B cell (primary cell): ENCODE results near the gene POLD2. TPM values are rescaled to one million over a fixed set of nuclear protein-coding genes. Genes with fewer than 3 reads are reported as not detected.

ENCODE experiments used
- ATAC-seq: fragments of 200-7000 bp; cut with Tn5 transposase; one replicate; pipeline ENCODE4 v1.10.0; 2021; ENCODE audit warnings: low read depth, mild to moderate bottlenecking, moderate number of reproducible peaks, moderate library complexity
- CTCF ChIA-PET: fragments of 350-600 bp; sonication (Branson Sonifier 250); formaldehyde crosslinking; loops from one replicate; lab custom pipeline; 2021; ENCODE audit warnings: antibody characterized with exemption, inconsistent platforms; lab: Charles Lee
- POLR2A ChIA-PET: fragments of 350-600 bp; sonication (Branson Sonifier 250); formaldehyde crosslinking; loops from one replicate; lab custom pipeline; 2021; ENCODE audit warnings: antibody characterized with exemption; lab: Charles Lee
- DNase-seq: peaks from one replicate; pipeline ENCODE4 v3.0.0; 2013
- H2AFZ ChIP-seq: 2 replicates; pipeline ENCODE4 v1.6.1; 2012; ENCODE audit warnings: mild to moderate bottlenecking, low read depth, low read length; ENCODE audit not compliant: insufficient read depth, poor library complexity, severe bottlenecking
- H3K27ac ChIP-seq, 2 donors: 1 replicate in 1 of 2; 2 replicates in 1 of 2; pipeline ENCODE4 v1.5.1; 2012 to 2013; ENCODE audit warnings: low read length in 2 of 2, mild to moderate bottlenecking in 2 of 2, moderate library complexity in 1 of 2
- H3K27me3 ChIP-seq, 4 experiments: fragments of 200-600 bp in 1 of 4; sonication (generic) in 1 of 4; replicated peaks in 1 of 4; 1 replicate in 2 of 4; 2 replicates in 2 of 4; pipeline versions ENCODE4 v1.6.1 to v1.7.0; 2013 to 2016; ENCODE audit warnings: low read length in 3 of 4, mild to moderate bottlenecking in 2 of 4, mixed read lengths in 1 of 4, moderate library complexity in 1 of 4; ENCODE audit not compliant: insufficient read depth in 4 of 4, control insufficient read depth in 3 of 4; ENCODE audit errors: control extremely low read depth in 1 of 4
- H3K36me3 ChIP-seq, 2 experiments: replicated peaks in 1 of 2; 1 replicate in 1 of 2; 2 replicates in 1 of 2; pipeline versions ENCODE4 v1.6.1 to v1.7.1; 2013; ENCODE audit warnings: low read length in 1 of 2; ENCODE audit not compliant: insufficient read depth in 2 of 2, control insufficient read depth in 1 of 2; ENCODE audit errors: control extremely low read depth in 1 of 2, extremely low read depth in 1 of 2
- H3K4me1 ChIP-seq, 2 donors: fragments of 200-600 bp in 1 of 2; sonication (generic) in 1 of 2; 1 replicate in 1 of 2; 2 replicates in 1 of 2; pipeline versions ENCODE4 v1.5.1 to v1.6.1; 2013 to 2017; ENCODE audit warnings: low read length in 2 of 2; ENCODE audit not compliant: control insufficient read depth in 2 of 2, insufficient read depth in 2 of 2
- H3K4me2 ChIP-seq: replicated peaks from 2 replicates; pipeline ENCODE3; 2012; ENCODE audit warnings: mild to moderate bottlenecking, low read depth, low read length; ENCODE audit not compliant: poor library complexity, severe bottlenecking
- H3K4me3 ChIP-seq, 5 experiments: fragments of 200-600 bp in 1 of 5; sonication (generic) in 1 of 5; 1 replicate in 3 of 5; 2 replicates in 2 of 5; pipeline versions ENCODE4 v1.5.1 to v1.7.0; 2011 to 2016; ENCODE audit warnings: low read length in 4 of 5, mild to moderate bottlenecking in 4 of 5, low read depth in 2 of 5, control low read depth in 1 of 5, moderate library complexity in 1 of 5; ENCODE audit not compliant: insufficient read depth in 1 of 5; ENCODE audit errors: control extremely low read depth in 1 of 5, extremely low read depth in 1 of 5
- H3K79me2 ChIP-seq: fragments of 200-600 bp; sonication (generic); one replicate; pipeline ENCODE4 v1.6.0; 2016; ENCODE audit warnings: low read length; ENCODE audit not compliant: control insufficient read depth, insufficient read depth
- H3K9ac ChIP-seq: fragments of 200-600 bp; sonication (generic); 2 replicates; pipeline ENCODE4 v1.6.1; 2017; ENCODE audit warnings: mild to moderate bottlenecking, low read length, moderate library complexity
- H3K9me3 ChIP-seq, 3 donors: one replicate each; pipeline versions ENCODE4 v1.6.1 to v1.7.1; 2013; ENCODE audit warnings: low read length in 2 of 3; ENCODE audit not compliant: control insufficient read depth in 2 of 3, insufficient read depth in 1 of 3; ENCODE audit errors: control extremely low read depth in 1 of 3
- H4K20me1 ChIP-seq: 2 replicates; pipeline ENCODE4 v1.6.0; 2012; ENCODE audit warnings: mild to moderate bottlenecking, low read length; ENCODE audit not compliant: insufficient read depth, control insufficient read depth, poor library complexity, severe bottlenecking
- H3K27ac Mint-ChIP-seq: one replicate; pipeline ENCODE4 v1.8.0; 2021; ENCODE audit warnings: mixed read lengths
- H3K27me3 Mint-ChIP-seq: one replicate; pipeline ENCODE4 v1.8.0; 2021; ENCODE audit warnings: mixed read lengths
- H3K4me1 Mint-ChIP-seq: one replicate; pipeline ENCODE4 v1.8.0; 2021; ENCODE audit warnings: mixed read lengths
- H3K4me3 Mint-ChIP-seq: one replicate; pipeline ENCODE4 v1.8.0; 2021; ENCODE audit warnings: mixed read lengths
- H3K9me3 Mint-ChIP-seq: one replicate; pipeline ENCODE4 v1.8.0; 2022; ENCODE audit warnings: mixed read lengths; ENCODE audit not compliant: insufficient read depth
- CTCF ChIP-seq: fragments of 200-600 bp; IDR thresholded peaks from one replicate; pipeline ENCODE4 v1.8.0; 2022; ENCODE audit warnings: antibody characterized with exemption, mild to moderate bottlenecking
- EZH2 ChIP-seq: IDR thresholded peaks from 2 replicates; pipeline ENCODE4 v1.6.1; 2012; ENCODE audit warnings: borderline replicate concordance, low read depth, mild to moderate bottlenecking, moderate library complexity, low read length; ENCODE audit not compliant: insufficient read depth, poor library complexity, severe bottlenecking
- WGBS: methylation state at CpG from one replicate; pipeline ENCODE4 v1.1.5; 2013; ENCODE audit warnings: missing lambda C conversion rate; ENCODE audit not compliant: insufficient coverage; 5-methylcytosine and 5-hydroxymethylcytosine counted together
- intact Hi-C: fragments of 100-400 bp; cut with micrococcal nuclease; formaldehyde crosslinking; loops from one replicate; pipeline ENCODE4 v1.10.0; 2022
- polyA plus RNA-seq: library from polyadenylated mRNA; depleted of rRNA; stranded (reverse); fragments of >200 nt; gene quantifications from 2 replicates; pipeline ENCODE4 v1.2.3, GENCODE V29; 2012
- total RNA-seq, 2 donors: library from RNA; stranded (reverse); fragments of 120-200 nt in 1 of 2; gene quantifications; 1 replicate in 1 of 2; 2 replicates in 1 of 2; pipeline versions ENCODE4 v1.2.3 to v1.2.4, GENCODE V29; 2013 to 2022

POLD2 gene
- total and polyA plus RNA-seq, 2 donors (not counting 1 experiment from before 2014, with no cell fraction given): 73.6 to 86.7 TPM

GRCh38 chr7:44119829-44120380 lies 3.4 kb downstream of the POLD2 start:
- Histone ChIP-seq H3K4me1 (peaks cover 9 to 19% of the 10 kb centered on the region in 2 donors), H4K20me1 (no peaks in the 10 kb centered on the region), H3K36me3 (peaks cover 0 to 35% of the 10 kb centered on the region in 2 experiments), H2AFZ (no peak overlapping the region), H3K9me3 (no peaks in the 10 kb centered on the region), H3K79me2 (peaks cover 41% of the 10 kb centered on the region), H3K9ac (no peak overlapping the region), H3K4me3 (no peak overlapping the region), H3K4me2 (no peak overlapping the region), H3K27ac (no peak overlapping the region), H3K27me3 (no peaks in the 10 kb centered on the region)
- ChIA-PET CTCF (no interaction called here), POLR2A (no interaction called here)
- Mint-ChIP-seq H3K27me3 (no peaks in the 10 kb centered on the region), H3K9me3 (no peaks in the 10 kb centered on the region), H3K27ac (no peak overlapping the region), H3K4me1 (peaks cover 22% of the 10 kb centered on the region), H3K4me3 (no peak overlapping the region)
- TF ChIP-seq EZH2: no peak
- no peak for TF ChIP-seq CTCF
- no peak for DNase-seq
- intact Hi-C loops: no loop called here
- ATAC-seq: no peak
- WGBS: 98% methylated on average over 8 of the region's 8 CpGs

GRCh38 chr7:44117801-44118429 lies 5.4 kb downstream of the POLD2 start:
- no peak overlapping the region for H3K9ac ChIP-seq
- DNase-seq (no peak), ATAC-seq (no peak)
- no peak overlapping the region for H3K4me2 ChIP-seq
- 99% methylated on average over 9 of the region's 13 CpGs for WGBS
- H3K27ac Mint-ChIP-seq: no peak overlapping the region
- POLR2A ChIA-PET: interaction anchor here (0.7 kb wide), 1 partner anchor 19 kb away, joined by 3 read pairs; no protein-coding TSS in a partner anchor
- no peaks in the 10 kb centered on the region for H3K9me3 Mint-ChIP-seq
- H3K27me3 Mint-ChIP-seq: no peaks in the 10 kb centered on the region
- CTCF ChIA-PET: no interaction called here
- H3K79me2 ChIP-seq: peaks cover 41% of the 10 kb centered on the region
- no peak overlapping the region for H3K4me3 ChIP-seq
- peaks cover 13% of the 10 kb centered on the region for H3K4me1 Mint-ChIP-seq
- no peak overlapping the region for H3K27ac ChIP-seq
- peaks cover 0 to 47% of the 10 kb centered on the region in 2 experiments for H3K36me3 ChIP-seq
- H3K9me3 ChIP-seq: no peaks in the 10 kb centered on the region
- TF ChIP-seq EZH2 (no peak), CTCF (no peak)
- H2AFZ ChIP-seq: no peak overlapping the region
- no peaks in the 10 kb centered on the region for H3K27me3 ChIP-seq
- peaks cover 6 to 12% of the 10 kb centered on the region in 2 donors for H3K4me1 ChIP-seq
- H3K4me3 Mint-ChIP-seq: no peak overlapping the region
- intact Hi-C loops: no loop called here
- no peaks in the 10 kb centered on the region for H4K20me1 ChIP-seq
